Hepatocyte (in vitro differentiated cells): ENCODE data around the gene EEF2KMT. TPM values are rescaled to one million over a fixed set of nuclear protein-coding genes. Genes with fewer than 3 reads are reported as not detected.
"Not testable (repeated sequence)": the region's sequence is repeated elsewhere in the genome, so short reads cannot be mapped to it uniquely, and the experiment has no call there.

Experiments
- DNase-seq: peaks from one replicate; pipeline ENCODE4 v3.0.0-alpha.2; 2016; ENCODE audit warnings: low spot score
- H2AFZ ChIP-seq: fragments of 200-600 bp; sonication (generic); 2 replicates; pipeline ENCODE4 v1.6.0; 2016; ENCODE audit warnings: antibody characterized with exemption, mild to moderate bottlenecking
- H3K27ac ChIP-seq: fragments of 200-600 bp; sonication (generic); 2 replicates; pipeline ENCODE4 v1.5.1; 2016; ENCODE audit warnings: mild to moderate bottlenecking
- H3K27me3 ChIP-seq: fragments of 200-600 bp; sonication (generic); 2 replicates; pipeline ENCODE4 v1.6.1; 2016
- H3K36me3 ChIP-seq: fragments of 200-600 bp; sonication (generic); replicated peaks from 2 replicates; pipeline ENCODE4 v1.5.1; 2016; ENCODE audit warnings: low read depth; ENCODE audit not compliant: insufficient read depth
- H3K4me1 ChIP-seq: fragments of 200-600 bp; sonication (generic); 2 replicates; pipeline ENCODE4 v1.5.1; 2016; ENCODE audit warnings: mild to moderate bottlenecking, moderate library complexity; ENCODE audit not compliant: insufficient read depth
- H3K4me2 ChIP-seq: fragments of 200-600 bp; sonication (generic); 2 replicates; pipeline ENCODE4 v1.6.0; 2016
- H3K4me3 ChIP-seq: fragments of 200-600 bp; sonication (generic); 2 replicates; pipeline ENCODE4 v1.5.1; 2016; ENCODE audit warnings: mild to moderate bottlenecking
- H3K79me2 ChIP-seq: fragments of 200-600 bp; sonication (generic); 2 replicates; pipeline ENCODE4 v1.6.0; 2017; ENCODE audit warnings: mild to moderate bottlenecking
- H3K9me2 ChIP-seq: fragments of 200-600 bp; sonication (generic); replicated peaks from 2 replicates; pipeline ENCODE4 v1.6.0; 2017; ENCODE audit warnings: mild to moderate bottlenecking; ENCODE audit not compliant: insufficient read depth
- H3K9me3 ChIP-seq: fragments of 200-600 bp; sonication (generic); 2 replicates; pipeline ENCODE4 v1.5.1; 2016; ENCODE audit warnings: low read depth, mild to moderate bottlenecking
- H4K20me1 ChIP-seq: fragments of 200-600 bp; sonication (generic); 2 replicates; pipeline ENCODE4 v1.6.0; 2016; ENCODE audit warnings: mild to moderate bottlenecking; ENCODE audit not compliant: insufficient read depth, poor library complexity, severe bottlenecking
- CTCF ChIP-seq: fragments of 200-600 bp; sonication (generic); IDR thresholded peaks from 2 replicates; pipeline ENCODE4 v1.5.1; 2016; ENCODE audit warnings: antibody characterized with exemption, mild to moderate bottlenecking; ENCODE audit not compliant: poor library complexity
- EZH2 ChIP-seq: fragments of 200-600 bp; sonication (generic); IDR thresholded peaks from 2 replicates; pipeline ENCODE4 v1.6.1; 2016; ENCODE audit warnings: antibody characterized with exemption, mild to moderate bottlenecking, borderline replicate concordance
- EZH2phosphoT487 ChIP-seq: fragments of 200-600 bp; sonication (generic); IDR thresholded peaks from one replicate; pipeline ENCODE4 v1.6.1; 2018; ENCODE audit warnings: antibody characterized with exemption, mild to moderate bottlenecking, low read depth, moderate library complexity; ENCODE audit not compliant: unreplicated experiment, severe bottlenecking
- WGBS: methylation state at CpG from one replicate; pipeline ENCODE4 v1.1.6; 2016; ENCODE audit warnings: low lambda C conversion rate; ENCODE audit errors: missing lambda C conversion rate; 5-methylcytosine and 5-hydroxymethylcytosine counted together
- polyA plus RNA-seq: library from polyadenylated mRNA; unstranded; fragments of >200 nt; fragmentation: Nextera tagmentation; extraction: Ambion mirVana; gene quantifications from 2 replicates; pipeline ENCODE4 v1.2.1, GENCODE V29; 2016
- total RNA-seq: library from RNA; depleted of rRNA; stranded (reverse); fragments of >200 nt; gene quantifications from 2 replicates; pipeline ENCODE4 v1.2.3, GENCODE V29; 2014

The EEF2KMT gene
- total and polyA plus RNA-seq, 2 experiments from 2014 or later = 5.8 to 16.7 TPM

DNA sequence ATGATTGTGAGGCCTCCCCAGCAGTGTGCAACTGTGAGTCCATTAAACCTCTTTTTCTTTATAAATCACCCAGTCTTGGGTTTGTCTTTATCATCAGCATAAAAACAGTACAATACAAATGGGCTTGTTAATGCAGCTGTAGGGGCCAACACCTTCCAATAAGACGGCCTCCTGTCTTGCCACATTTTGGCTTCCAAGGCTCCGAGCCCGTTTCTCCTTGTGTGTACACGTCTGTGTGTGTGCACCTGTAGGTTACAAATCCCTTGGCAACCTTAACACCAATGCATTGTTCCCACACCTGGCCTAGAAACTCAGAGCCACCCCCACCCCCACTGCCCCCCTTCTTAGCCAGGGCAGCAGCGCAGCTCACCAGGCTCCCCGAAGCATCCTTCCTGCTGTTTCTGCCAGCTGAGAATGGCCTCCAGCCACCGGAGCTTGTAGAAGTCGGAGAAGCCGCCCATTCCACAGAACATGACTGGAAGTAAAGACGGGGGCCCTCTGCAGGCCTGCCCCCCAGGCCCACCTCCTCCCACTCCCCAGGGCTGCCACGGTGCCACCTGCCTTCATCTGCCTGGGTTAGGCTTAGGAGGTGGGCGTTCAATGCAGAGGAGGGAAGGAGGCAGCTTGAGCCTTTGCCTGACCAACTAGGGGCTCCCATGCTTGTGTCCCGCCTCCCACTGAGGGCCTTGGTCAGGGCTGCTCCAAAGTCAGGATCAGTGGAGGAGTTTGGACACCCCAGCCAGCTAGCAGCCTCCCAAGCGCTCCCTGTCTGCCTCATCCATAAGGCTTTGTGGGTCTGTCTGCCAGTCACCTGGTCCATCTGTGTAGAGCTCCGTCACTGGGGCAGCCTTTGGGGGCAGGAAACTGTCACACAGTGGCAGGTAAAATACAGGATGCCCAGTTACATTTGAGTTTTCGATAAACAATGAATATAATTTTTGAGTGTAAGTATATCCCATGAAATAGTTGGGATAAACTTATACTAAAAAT is 42.4 kb downstream of the EEF2KMT start:
- Histone ChIP-seq H4K20me1 (no peaks in the 10 kb centered on the region), H2AFZ (no peak overlapping the region), H3K4me1 (no peaks in the 10 kb centered on the region), H3K4me2 (no peak overlapping the region), H3K79me2 (no peaks in the 10 kb centered on the region), H3K9me3 (no peaks in the 10 kb centered on the region), H3K27me3 (no peaks in the 10 kb centered on the region), H3K9me2 (no peaks in the 10 kb centered on the region), H3K4me3 (no peak overlapping the region), H3K36me3 (no peaks in the 10 kb centered on the region), H3K27ac (no peak overlapping the region)
- WGBS = 92% methylated on average over 16 of the region's 16 CpGs
- DNase-seq = no peak
- no peak for TF ChIP-seq CTCF
- no peak for TF ChIP-seq EZH2
- no peak for TF ChIP-seq EZH2phosphoT487

GRCh38 chr16:5046914-5047313 is 50.7 kb downstream of the EEF2KMT start:
- Histone ChIP-seq H3K9me3 (no peaks in the 10 kb centered on the region), H3K79me2 (no peaks in the 10 kb centered on the region), H3K27ac (no peak overlapping the region), H3K4me2 (no peak overlapping the region), H3K9me2 (no peaks in the 10 kb centered on the region), H4K20me1 (no peaks in the 10 kb centered on the region), H3K36me3 (no peaks in the 10 kb centered on the region), H3K4me3 (no peak overlapping the region), H3K4me1 (no peaks in the 10 kb centered on the region), H2AFZ (no peak overlapping the region), H3K27me3 (no peaks in the 10 kb centered on the region)
- no peak for DNase-seq
- 83% methylated on average over 2 of the region's 2 CpGs for WGBS
- no peak for TF ChIP-seq EZH2phosphoT487
- TF ChIP-seq CTCF = no peak
- no peak for TF ChIP-seq EZH2

DNA sequence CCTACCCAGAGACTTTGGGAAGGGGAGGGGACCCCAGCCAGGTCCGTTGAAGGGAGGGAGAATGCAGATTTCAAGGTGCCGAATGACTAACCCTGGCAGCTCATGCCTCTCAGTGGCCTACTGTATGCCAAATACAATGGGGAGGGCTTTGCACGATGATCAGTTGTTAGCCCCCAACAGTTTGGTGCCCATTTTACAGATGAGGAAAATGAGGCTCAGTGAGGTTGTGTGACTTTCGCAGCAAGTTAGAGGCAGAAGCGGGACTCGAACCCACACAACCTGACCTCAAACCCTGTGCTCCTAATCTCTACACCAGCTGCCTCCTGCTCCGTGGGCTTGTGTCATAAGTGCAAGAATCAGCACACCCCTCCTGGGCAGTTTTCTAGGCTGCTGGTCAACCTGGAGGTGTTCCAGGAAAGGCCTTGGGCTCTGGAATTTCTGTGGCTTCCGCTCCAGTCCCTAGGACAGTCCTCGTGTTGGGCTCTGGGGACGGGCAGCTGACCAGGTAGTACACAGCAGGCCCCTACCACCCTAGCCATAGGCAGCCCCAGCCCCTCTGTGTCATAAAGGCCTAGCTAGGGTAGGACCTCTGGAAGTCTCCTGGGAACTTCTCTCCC is 52.0 kb downstream of the EEF2KMT start:
- Histone ChIP-seq H3K4me2 (no peak overlapping the region), H3K4me3 (no peak overlapping the region), H3K27ac (no peak overlapping the region), H2AFZ (no peak overlapping the region), H3K4me1 (peaks cover 9% of the 10 kb centered on the region), H3K9me2 (no peaks in the 10 kb centered on the region), H3K9me3 (no peaks in the 10 kb centered on the region), H3K79me2 (no peaks in the 10 kb centered on the region), H3K36me3 (no peaks in the 10 kb centered on the region), H3K27me3 (no peaks in the 10 kb centered on the region), H4K20me1 (no peaks in the 10 kb centered on the region)
- TF ChIP-seq EZH2 (no peak), CTCF (no peak), EZH2phosphoT487 (no peak)
- 90% methylated on average over 10 of the region's 10 CpGs for WGBS
- DNase-seq = no peak

GRCh38 chr16:5044581-5044980 is 53.0 kb downstream of the EEF2KMT start:
- H3K4me2 ChIP-seq, DNase-seq, H3K27me3 ChIP-seq, H3K79me2 ChIP-seq, H4K20me1 ChIP-seq, H3K9me3 ChIP-seq, H3K27ac ChIP-seq, H3K9me2 ChIP-seq, H3K4me3 ChIP-seq, H3K36me3 ChIP-seq, H2AFZ ChIP-seq: not testable (repeated sequence)
- 96% methylated on average over 11 of the region's 11 CpGs for WGBS
- peaks cover 11% of the 10 kb centered on the region for H3K4me1 ChIP-seq
